Right ventricle myocardium superior (tissue), 1 donor: Measurements from ENCODE around the gene TCF4. TPM values are rescaled to one million over a fixed set of nuclear protein-coding genes. Genes with fewer than 3 reads are reported as not detected.
A peak's percentile ranks its signal among the peaks of the same experiment; 100 is the strongest.

Source experiments
- ATAC-seq: fragments of 200-7000 bp; cut with Tn5 transposase; one replicate; pipeline ENCODE4 v1.9.1; 2020; ENCODE audit warnings: mild to moderate bottlenecking; ENCODE audit not compliant: poor library complexity
- DNase-seq: peaks from one replicate; pipeline ENCODE4 v3.0.0-alpha.2; 2020
- intact Hi-C: fragments of 100-400 bp; cut with DNase I; formaldehyde crosslinking; loops from one replicate; pipeline ENCODE4 v1.11.2; 2022
- total RNA-seq: library from RNA; stranded (reverse); fragmentation: NEBNext Ultra II Directional; extraction: Animal tissue kit (Norgen Biotek cat#: 25700); gene quantifications from one replicate; pipeline ENCODE4 v1.2.1, GENCODE V29; 2021
- donor health status: DM: no; HTN: yes; CAD: no; lungs with severe emphysema.

TCF4 gene
- total RNA-seq, 1 donor from 2014 or later: 59.5 TPM

- no peak for ATAC-seq
- DNase-seq: no peak
- intact Hi-C loops: no loop called here
These were observed 180.8 kb downstream of the TCF4 start for GRCh38 chr18:55407191-55407590.

- ATAC-seq: no peak
These were observed 181.5 kb downstream of the TCF4 start for GRCh38 chr18:55406451-55406991.

GRCh38 chr18:55405893-55406406 is 182.0 kb downstream of the TCF4 start:
- intact Hi-C loops: no loop called here
- peak; percentile 90 for DNase-seq
- ATAC-seq: peak; percentile 83

More at GRCh38 chr18:55406451-55406991, 181.5 kb downstream of the TCF4 start:
- DNase-seq: no peak
- intact Hi-C loops: no loop called here

GRCh38 chr18:55405475-55405874 is 182.5 kb downstream of the TCF4 start:
- intact Hi-C loops: no loop called here
- ATAC-seq: peak; percentile 36
- no peak for DNase-seq

- intact Hi-C loops: no loop called here
- no peak for DNase-seq
- no peak for ATAC-seq
These were observed 183.0 kb downstream of the TCF4 start for GRCh38 chr18:55404832-55405465.

- DNase-seq (no peak), ATAC-seq (no peak)
- intact Hi-C loops: no loop called here
These were observed 183.7 kb downstream of the TCF4 start for GRCh38 chr18:55404136-55404830.

GRCh38 chr18:55403421-55403949 is 184.5 kb downstream of the TCF4 start:
- intact Hi-C loops: no loop called here
- ATAC-seq: no peak
- DNase-seq: no peak

GRCh38 chr18:55402731-55403405 is 185.1 kb downstream of the TCF4 start:
- intact Hi-C loops: no loop called here
- no peak for DNase-seq
- peak; percentile 23 for ATAC-seq

- no peak for DNase-seq
- intact Hi-C loops: no loop called here
- ATAC-seq: peak; percentile 61
These were observed 186.3 kb downstream of the TCF4 start for GRCh38 chr18:55401638-55402191.

- DNase-seq: no peak
- intact Hi-C loops: no loop called here
- no peak for ATAC-seq
These were observed 187.1 kb downstream of the TCF4 start for GRCh38 chr18:55400590-55401541.

- ATAC-seq (no peak), DNase-seq (no peak)
- intact Hi-C loops: no loop called here
These were observed 187.9 kb downstream of the TCF4 start for GRCh38 chr18:55400081-55400480.

- intact Hi-C loops: loop anchor here (10.0 kb wide), 1 partner anchor 54 kb away; no protein-coding TSS in a partner anchor
- DNase-seq (no peak), ATAC-seq (no peak)
These were observed 189.1 kb downstream of the TCF4 start for GRCh38 chr18:55398858-55399257.

GRCh38 chr18:55396979-55397378 is 191.0 kb downstream of the TCF4 start:
- intact Hi-C loops: loop anchor here (10.0 kb wide), 1 partner anchor 52 kb away; no protein-coding TSS in a partner anchor
- ATAC-seq (no peak), DNase-seq (no peak)

- intact Hi-C loops: loop anchor here (10.0 kb wide), 1 partner anchor 52 kb away; no protein-coding TSS in a partner anchor
- DNase-seq: no peak
- no peak for ATAC-seq
These were observed 191.6 kb downstream of the TCF4 start for GRCh38 chr18:55396267-55396905.

GRCh38 chr18:55395799-55396198 is 192.2 kb downstream of the TCF4 start:
- DNase-seq (no peak), ATAC-seq (no peak)
- intact Hi-C loops: loop anchor here (10.0 kb wide), 1 partner anchor 51 kb away; no protein-coding TSS in a partner anchor

- DNase-seq: no peak
- ATAC-seq: no peak
- intact Hi-C loops: loop anchor here (10.0 kb wide), 1 partner anchor 46 kb away; no protein-coding TSS in a partner anchor
These were observed 197.1 kb downstream of the TCF4 start for GRCh38 chr18:55390898-55391297.
